Gastroesophageal sphincter (tissue), 3 donors: ENCODE data around the gene CNKSR1.

Source experiments
- EP300 ChIP-seq: sonication (generic); formaldehyde crosslinking; IDR thresholded peaks from one replicate; pipeline ENCODE4 v1.6.1; 2017; ENCODE audit warnings: antibody characterized with exemption, mild to moderate bottlenecking
- TF ChIP-seq, protein P1 (sequence below), 4 experiments: fragments of 200-600 bp in 2 of 4; fragments of 450-650 bp in 2 of 4; sonication (generic) in 1 of 4; IDR thresholded peaks; one replicate each; pipeline ENCODE4 v1.5.1; 2017 to 2019; ENCODE audit warnings: antibody characterized with exemption in 4 of 4, mild to moderate bottlenecking in 2 of 4, moderate library complexity in 2 of 4

GRCh38 chr1:26132128-26132833, 45.0 kb upstream of the CNKSR1 start:
- TF ChIP-seq, protein P1, sequence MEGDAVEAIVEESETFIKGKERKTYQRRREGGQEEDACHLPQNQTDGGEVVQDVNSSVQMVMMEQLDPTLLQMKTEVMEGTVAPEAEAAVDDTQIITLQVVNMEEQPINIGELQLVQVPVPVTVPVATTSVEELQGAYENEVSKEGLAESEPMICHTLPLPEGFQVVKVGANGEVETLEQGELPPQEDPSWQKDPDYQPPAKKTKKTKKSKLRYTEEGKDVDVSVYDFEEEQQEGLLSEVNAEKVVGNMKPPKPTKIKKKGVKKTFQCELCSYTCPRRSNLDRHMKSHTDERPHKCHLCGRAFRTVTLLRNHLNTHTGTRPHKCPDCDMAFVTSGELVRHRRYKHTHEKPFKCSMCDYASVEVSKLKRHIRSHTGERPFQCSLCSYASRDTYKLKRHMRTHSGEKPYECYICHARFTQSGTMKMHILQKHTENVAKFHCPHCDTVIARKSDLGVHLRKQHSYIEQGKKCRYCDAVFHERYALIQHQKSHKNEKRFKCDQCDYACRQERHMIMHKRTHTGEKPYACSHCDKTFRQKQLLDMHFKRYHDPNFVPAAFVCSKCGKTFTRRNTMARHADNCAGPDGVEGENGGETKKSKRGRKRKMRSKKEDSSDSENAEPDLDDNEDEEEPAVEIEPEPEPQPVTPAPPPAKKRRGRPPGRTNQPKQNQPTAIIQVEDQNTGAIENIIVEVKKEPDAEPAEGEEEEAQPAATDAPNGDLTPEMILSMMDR (IDR thresholded peaks at IDR 0.05), result no peak
- no peak for TF ChIP-seq EP300
